A549 (cell line): Measurements from ENCODE around the gene FGD2. TPM values are rescaled to one million over a fixed set of nuclear protein-coding genes. Genes with fewer than 3 reads are reported as not detected.

Experiments used
- ATAC-seq, 2 experiments: fragments of 200-7000 bp in 1 of 2; fragments of >200 bp in 1 of 2; cut with Nextera tagmentation in 1 of 2; cut with Tn5 transposase in 1 of 2; 3 replicates each; pipeline versions ENCODE4 v1.8.0 to v1.9.1; 2018 to 2020; ENCODE audit warnings: mild to moderate bottlenecking in 1 of 2, moderate library complexity in 1 of 2
- CTCF ChIA-PET: fragments of 300-600 bp; sonication (Branson Sonifier 250); formaldehyde crosslinking; extraction: SDS; loops from one replicate; lab custom pipeline; 2021; ENCODE audit warnings: antibody characterized with exemption, inconsistent platforms; lab: Yijun Ruan, JAX
- POLR2A ChIA-PET: fragments of 350-600 bp; formaldehyde crosslinking; extraction: SDS; loops from one replicate; lab custom pipeline; 2021; ENCODE audit warnings: antibody characterized with exemption, inconsistent platforms; lab: Yijun Ruan, JAX
- DNase-seq, 2 experiments: peaks; one replicate each; pipeline versions ENCODE4 v3.0.0 to v3.0.0-alpha.2; 2011 to 2016; ENCODE audit warnings: low read depth in 1 of 2, low spot score in 1 of 2
- FAIRE-seq: peaks from 2 replicates; lab custom pipeline; 2011; peaks lifted over from hg19 to GRCh38; lab: Jason Lieb, UNC
- H3K27ac ChIP-seq, 2 experiments: fragments of >200 bp; sonication (Bioruptor Twin); formaldehyde crosslinking; 3 replicates each; pipeline ENCODE4 v1.5.1; 2016 to 2017
- H3K4me1 ChIP-seq: fragments of >200 bp; sonication (Bioruptor Twin); formaldehyde crosslinking; 3 replicates; pipeline ENCODE4 v1.6.1; 2016
- H3K4me2 ChIP-seq: fragments of >200 bp; sonication (Bioruptor Twin); formaldehyde crosslinking; 3 replicates; pipeline ENCODE4 v1.6.1; 2016
- H3K4me3 ChIP-seq: fragments of >200 bp; sonication (Bioruptor Twin); formaldehyde crosslinking; 3 replicates; pipeline ENCODE4 v1.5.1; 2016
- H3K9me3 ChIP-seq: fragments of >200 bp; sonication (Bioruptor Twin); formaldehyde crosslinking; 3 replicates; pipeline ENCODE4 v1.6.1; 2016
- ATOH8 ChIP-seq: fragments of 250-450 bp; sonication (Bioruptor Pico); IDR thresholded peaks from 2 replicates; pipeline ENCODE4 v1.5.0; 2020; ENCODE audit warnings: low read depth, mild to moderate bottlenecking, moderate library complexity
- CBX2 ChIP-seq: fragments of 200-600 bp; sonication (generic); IDR thresholded peaks from 2 replicates; pipeline ENCODE4 v1.6.1; 2016; ENCODE audit warnings: low read depth, mild to moderate bottlenecking, borderline replicate concordance
- EHF ChIP-seq: fragments of 250-450 bp; sonication (Bioruptor Pico); IDR thresholded peaks from 2 replicates; pipeline ENCODE4 v1.5.0; 2020; ENCODE audit warnings: mild to moderate bottlenecking
- EHMT2 ChIP-seq: fragments of 200-600 bp; sonication (generic); IDR thresholded peaks from 2 replicates; pipeline ENCODE4 v1.6.1; 2016; ENCODE audit warnings: antibody characterized with exemption, low read depth, mild to moderate bottlenecking, moderate library complexity
- ESRRA ChIP-seq: fragments of 150-350 bp; IDR thresholded peaks from 2 replicates; pipeline ENCODE4 v1.6.1; 2014; ENCODE audit warnings: mild to moderate bottlenecking, low read length, borderline replicate concordance
- FOSB ChIP-seq: fragments of 250-450 bp; sonication (Bioruptor Pico); IDR thresholded peaks from 2 replicates; pipeline ENCODE4 v1.5.0; 2020; ENCODE audit warnings: mild to moderate bottlenecking, moderate library complexity
- FOXS1 ChIP-seq: fragments of 250-450 bp; sonication (Bioruptor Pico); IDR thresholded peaks from 2 replicates; pipeline ENCODE4 v1.5.0; 2020; ENCODE audit warnings: mild to moderate bottlenecking, moderate library complexity
- GATA3 ChIP-seq: IDR thresholded peaks from 2 replicates; pipeline ENCODE4 v1.6.1; 2012; ENCODE audit warnings: borderline replicate concordance
- HDAC2 ChIP-seq: fragments of 200-600 bp; sonication (generic); IDR thresholded peaks from 2 replicates; pipeline ENCODE4 v1.6.1; 2016
- HOXA7 ChIP-seq: fragments of 250-450 bp; sonication (Bioruptor Pico); IDR thresholded peaks from 2 replicates; pipeline ENCODE4 v1.5.0; 2020; ENCODE audit warnings: mild to moderate bottlenecking, moderate library complexity
- HOXB13 ChIP-seq: fragments of 250-450 bp; sonication (Bioruptor Pico); IDR thresholded peaks from 2 replicates; pipeline ENCODE4 v1.5.0; 2020; ENCODE audit warnings: low read depth, mild to moderate bottlenecking, moderate library complexity
- HOXB5 ChIP-seq: fragments of 250-450 bp; sonication (Bioruptor Pico); IDR thresholded peaks from 2 replicates; pipeline ENCODE4 v1.5.0; 2020; ENCODE audit warnings: mild to moderate bottlenecking, moderate library complexity
- NFE2L2 ChIP-seq: fragments of 150-350 bp; conservative IDR thresholded peaks from 2 replicates; pipeline ENCODE4 v1.6.1; 2014; ENCODE audit warnings: low read length
- PHF8 ChIP-seq: fragments of 200-600 bp; sonication (generic); IDR thresholded peaks from 2 replicates; pipeline ENCODE4 v1.6.1; 2016; ENCODE audit warnings: low read depth, mild to moderate bottlenecking, antibody characterized with exemption, moderate library complexity, borderline replicate concordance
- POLR2A ChIP-seq: IDR thresholded peaks from 2 replicates; pipeline ENCODE4 v1.6.1; 2012; ENCODE audit warnings: mild to moderate bottlenecking, low read length
- RAD21 ChIP-seq, 2 experiments: fragments of >200 bp in 1 of 2; sonication (Bioruptor Twin) in 1 of 2; formaldehyde crosslinking in 1 of 2; IDR thresholded peaks in 1 of 2; conservative IDR thresholded peaks in 1 of 2; 2 replicates in 1 of 2; 3 replicates in 1 of 2; pipeline ENCODE4 v1.6.1; 2012 to 2018; ENCODE audit warnings: inconsistent platforms in 1 of 2
- RCOR1 ChIP-seq: fragments of 150-350 bp; IDR thresholded peaks from 2 replicates; pipeline ENCODE4 v1.6.1; 2014; ENCODE audit warnings: antibody characterized with exemption, low read length, low read depth
- TFCP2L1 ChIP-seq: fragments of 250-450 bp; sonication (Bioruptor Pico); IDR thresholded peaks from 2 replicates; pipeline ENCODE4 v1.5.0; 2021; ENCODE audit warnings: mild to moderate bottlenecking
- ZC3H11A ChIP-seq: fragments of 450-650 bp; IDR thresholded peaks from 2 replicates; pipeline ENCODE4 v1.6.1; 2014; ENCODE audit warnings: antibody characterized with exemption, mild to moderate bottlenecking
- ZNF302 ChIP-seq: fragments of 250-450 bp; sonication (Bioruptor Pico); IDR thresholded peaks from 2 replicates; pipeline ENCODE4 v1.9.0; 2021; ENCODE audit warnings: inconsistent platforms, mild to moderate bottlenecking, moderate library complexity
- WGBS: methylation state at CpG from one replicate; pipeline ENCODE4 v1.1.6; 2017; ENCODE audit errors: missing lambda C conversion rate; 5-methylcytosine and 5-hydroxymethylcytosine counted together
- polyA plus RNA-seq, 4 experiments: library from polyadenylated mRNA; depleted of rRNA in 3 of 4; stranded (reverse); fragments of >200 nt; fragmentation: RNase III in 1 of 4; extraction: RNeasy Plus Mini Kit Qiagen cat#74134 plus additional on column Dnase treatment in 1 of 4; gene quantifications; 2 replicates in 3 of 4; 3 replicates in 1 of 4; pipeline ENCODE4 v1.2.3, GENCODE V29; 2011 to 2017
- TF ChIP-seq, protein P1 (sequence below): fragments of 450-650 bp; IDR thresholded peaks from 2 replicates; pipeline ENCODE4 v1.6.1; 2014; ENCODE audit warnings: antibody characterized with exemption
- TF ChIP-seq, protein P2 (sequence below): IDR thresholded peaks from 2 replicates; pipeline ENCODE4 v1.6.1; 2012; ENCODE audit warnings: low read depth, borderline replicate concordance
- TF ChIP-seq, protein P3 (sequence below): IDR thresholded peaks from 2 replicates; pipeline ENCODE4 v1.6.1; 2012
- TF ChIP-seq, protein P4 (sequence below): fragments of >200 bp; sonication (Bioruptor Twin); formaldehyde crosslinking; IDR thresholded peaks from 2 replicates; pipeline ENCODE4 v1.6.1; 2016
- TF ChIP-seq, protein P5 (sequence below): fragments of 250-450 bp; sonication (Bioruptor Pico); IDR thresholded peaks from 2 replicates; pipeline ENCODE4 v1.5.0; 2021; ENCODE audit warnings: mild to moderate bottlenecking, moderate library complexity, borderline replicate concordance

FGD2 gene
- polyA plus RNA-seq, 2 of the 4 experiments (the other 2 are of a cell fraction), result not detected

DNA sequence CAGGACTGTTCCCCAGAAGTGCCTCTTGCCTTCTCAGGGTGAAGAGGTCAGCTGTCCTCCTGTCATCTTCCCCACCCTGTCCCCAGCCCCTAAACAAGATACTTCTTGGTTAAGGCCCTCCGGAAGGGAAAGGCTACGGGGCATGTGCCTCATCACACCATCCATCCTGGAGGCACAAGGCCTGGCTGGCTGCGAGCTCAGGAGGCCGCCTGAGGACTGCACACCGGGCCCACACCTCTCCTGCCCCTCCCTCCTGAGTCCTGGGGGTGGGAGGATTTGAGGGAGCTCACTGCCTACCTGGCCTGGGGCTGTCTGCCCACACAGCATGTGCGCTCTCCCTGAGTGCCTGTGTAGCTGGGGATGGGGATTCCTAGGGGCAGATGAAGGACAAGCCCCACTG lies 41.1 kb upstream of the FGD2 start:
- ATAC-seq (peak in 1 of 2 experiments; percentile 5; a peak in 2 of 6 replicates), DNase-seq (no peak), FAIRE-seq (no peak)
- no peak overlapping the region for H3K4me2 ChIP-seq
- TF ChIP-seq, protein P1, sequence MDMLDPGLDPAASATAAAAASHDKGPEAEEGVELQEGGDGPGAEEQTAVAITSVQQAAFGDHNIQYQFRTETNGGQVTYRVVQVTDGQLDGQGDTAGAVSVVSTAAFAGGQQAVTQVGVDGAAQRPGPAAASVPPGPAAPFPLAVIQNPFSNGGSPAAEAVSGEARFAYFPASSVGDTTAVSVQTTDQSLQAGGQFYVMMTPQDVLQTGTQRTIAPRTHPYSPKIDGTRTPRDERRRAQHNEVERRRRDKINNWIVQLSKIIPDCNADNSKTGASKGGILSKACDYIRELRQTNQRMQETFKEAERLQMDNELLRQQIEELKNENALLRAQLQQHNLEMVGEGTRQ, result no peak
- TF ChIP-seq RAD21 (conservative IDR thresholded peaks at IDR 0.05 in 1 of 2, IDR thresholded peaks at IDR 0.05 in 1 of 2) (no peak), EHMT2 (no peak), POLR2A (no peak), ZC3H11A (no peak), ZNF302 (no peak)
- TF ChIP-seq, protein P2, sequence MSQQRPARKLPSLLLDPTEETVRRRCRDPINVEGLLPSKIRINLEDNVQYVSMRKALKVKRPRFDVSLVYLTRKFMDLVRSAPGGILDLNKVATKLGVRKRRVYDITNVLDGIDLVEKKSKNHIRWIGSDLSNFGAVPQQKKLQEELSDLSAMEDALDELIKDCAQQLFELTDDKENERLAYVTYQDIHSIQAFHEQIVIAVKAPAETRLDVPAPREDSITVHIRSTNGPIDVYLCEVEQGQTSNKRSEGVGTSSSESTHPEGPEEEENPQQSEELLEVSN, result no peak
- no peaks in the 10 kb centered on the region for H3K9me3 ChIP-seq
- ChIA-PET CTCF (interaction anchor here (0.6 to 1.6 kb wide), 3 partner anchors 13 to 244 kb away, joined by 3 to 4 read pairs (median 4); no protein-coding TSS in a partner anchor), POLR2A (no interaction called here)
- no peak overlapping the region for H3K4me3 ChIP-seq
- 100% methylated on average over 1 of the region's 6 CpGs for WGBS
- no peak overlapping the region for H3K27ac ChIP-seq
- peaks cover 15% of the 10 kb centered on the region for H3K4me1 ChIP-seq

GRCh38 chr6:36964908-36965307 lies 40.5 kb upstream of the FGD2 start:
- ATAC-seq (no peak; a peak in 1 of 6 replicates), DNase-seq (no peak), FAIRE-seq (no peak)
- CTCF ChIA-PET, result interaction anchor here (0.6 to 2.1 kb wide), 4 partner anchors 8 to 244 kb away, joined by 3 to 9 read pairs (median 4); no protein-coding TSS in a partner anchor
- no peak overlapping the region for H3K27ac ChIP-seq
- POLR2A ChIA-PET, result no interaction called here
- H3K4me1 ChIP-seq, result peaks cover 13% of the 10 kb centered on the region
- H3K4me2 ChIP-seq, result no peak overlapping the region
- TF ChIP-seq RCOR1, result no peak
- TF ChIP-seq, protein P1, result no peak
- no peak for TF ChIP-seq ESRRA
- TF ChIP-seq FOSB (CRISPR knock-in tag), result no peak
- TF ChIP-seq, protein P3, sequence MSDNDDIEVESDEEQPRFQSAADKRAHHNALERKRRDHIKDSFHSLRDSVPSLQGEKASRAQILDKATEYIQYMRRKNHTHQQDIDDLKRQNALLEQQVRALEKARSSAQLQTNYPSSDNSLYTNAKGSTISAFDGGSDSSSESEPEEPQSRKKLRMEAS, result no peak
- TF ChIP-seq, protein P4, sequence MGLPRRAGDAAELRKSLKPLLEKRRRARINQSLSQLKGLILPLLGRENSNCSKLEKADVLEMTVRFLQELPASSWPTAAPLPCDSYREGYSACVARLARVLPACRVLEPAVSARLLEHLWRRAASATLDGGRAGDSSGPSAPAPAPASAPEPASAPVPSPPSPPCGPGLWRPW, result no peak
- no peak for TF ChIP-seq PHF8
- no peak for TF ChIP-seq NFE2L2
- no peak for TF ChIP-seq CBX2
- TF ChIP-seq HOXB5 (CRISPR knock-in tag), result no peak
- TF ChIP-seq GATA3, result no peak
- TF ChIP-seq TFCP2L1, result no peak
- no peak for TF ChIP-seq ATOH8 (CRISPR knock-in tag)
- TF ChIP-seq EHMT2, result no peak
- TF ChIP-seq EHF (CRISPR knock-in tag), result no peak
- no peaks in the 10 kb centered on the region for H3K9me3 ChIP-seq
- no peak overlapping the region for H3K4me3 ChIP-seq
- 100% methylated on average over 1 of the region's 4 CpGs for WGBS

GRCh38 chr6:36967301-36967700 lies 38.2 kb upstream of the FGD2 start:
- WGBS, result 67% methylated on average over 2 of the region's 3 CpGs

More at GRCh38 chr6:36967301-36967700, 38.2 kb upstream of the FGD2 start:
- Histone ChIP-seq H3K4me2 (no peak overlapping the region), H3K4me3 (no peak overlapping the region), H3K27ac (no peak overlapping the region)
- TF ChIP-seq POLR2A (no peak), HDAC2 (no peak), ATOH8 (CRISPR knock-in tag) (no peak), HOXA7 (CRISPR knock-in tag) (no peak), HOXB13 (CRISPR knock-in tag) (no peak), NFE2L2 (no peak), FOXS1 (CRISPR knock-in tag) (no peak)
- TF ChIP-seq, protein P5, sequence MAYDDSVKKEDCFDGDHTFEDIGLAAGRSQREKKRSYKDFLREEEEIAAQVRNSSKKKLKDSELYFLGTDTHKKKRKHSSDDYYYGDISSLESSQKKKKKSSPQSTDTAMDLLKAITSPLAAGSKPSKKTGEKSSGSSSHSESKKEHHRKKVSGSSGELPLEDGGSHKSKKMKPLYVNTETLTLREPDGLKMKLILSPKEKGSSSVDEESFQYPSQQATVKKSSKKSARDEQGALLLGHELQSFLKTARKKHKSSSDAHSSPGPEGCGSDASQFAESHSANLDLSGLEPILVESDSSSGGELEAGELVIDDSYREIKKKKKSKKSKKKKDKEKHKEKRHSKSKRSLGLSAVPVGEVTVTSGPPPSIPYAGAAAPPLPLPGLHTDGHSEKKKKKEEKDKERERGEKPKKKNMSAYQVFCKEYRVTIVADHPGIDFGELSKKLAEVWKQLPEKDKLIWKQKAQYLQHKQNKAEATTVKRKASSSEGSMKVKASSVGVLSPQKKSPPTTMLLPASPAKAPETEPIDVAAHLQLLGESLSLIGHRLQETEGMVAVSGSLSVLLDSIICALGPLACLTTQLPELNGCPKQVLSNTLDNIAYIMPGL (CRISPR knock-in tag), result no peak
- TF ChIP-seq, all 56 proteins: peak for 0
- no peak for ATAC-seq
- CTCF ChIA-PET, result no interaction called here
- FAIRE-seq, result no peak
- POLR2A ChIA-PET, result no interaction called here
- DNase-seq, result no peak
- no peaks in the 10 kb centered on the region for H3K9me3 ChIP-seq
- no peaks in the 10 kb centered on the region for H3K4me1 ChIP-seq
